Esophagus muscularis mucosa (tissue), 4 donors: ENCODE measurements around the gene COL27A1.

Experiments used
- CTCF ChIP-seq, 3 experiments: fragments of 200-600 bp in 2 of 3; fragments of 450-650 bp in 1 of 3; sonication (generic) in 2 of 3; IDR thresholded peaks; one replicate each; pipeline ENCODE4 v1.5.1; 2017 to 2019; ENCODE audit warnings: antibody characterized with exemption in 3 of 3, mild to moderate bottlenecking in 2 of 3, moderate library complexity in 1 of 3
- EP300 ChIP-seq: sonication (generic); formaldehyde crosslinking; IDR thresholded peaks from one replicate; pipeline ENCODE4 v1.6.1; 2017; ENCODE audit warnings: antibody characterized with exemption
- POLR2A ChIP-seq: fragments of 450-650 bp; IDR thresholded peaks from one replicate; pipeline ENCODE4 v1.6.1; 2017; ENCODE audit warnings: antibody characterized with exemption, moderate library complexity, mild to moderate bottlenecking, low read depth

DNA sequence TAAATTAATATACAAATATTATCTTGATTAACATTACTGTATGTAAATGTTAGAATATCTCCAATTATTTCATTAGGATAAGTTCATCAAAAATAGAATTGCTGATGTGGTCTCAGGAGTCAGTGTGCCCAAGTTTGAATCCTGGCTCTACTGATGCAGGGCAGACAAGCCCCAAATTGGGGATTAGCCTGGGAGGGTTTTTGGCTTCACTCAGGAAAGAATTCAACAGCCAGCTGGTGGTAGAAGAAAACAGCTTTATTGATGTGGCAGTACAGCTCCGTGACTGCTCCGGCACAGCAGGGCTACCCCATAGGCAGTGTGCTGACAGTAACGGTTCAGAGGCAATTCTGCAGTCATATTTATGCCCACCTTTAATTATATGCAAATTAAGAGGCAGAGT lies 32.5 kb downstream of the COL27A1 start:
- TF ChIP-seq CTCF (IDR thresholded peaks at IDR 0.05) (no peak), EP300 (no peak), POLR2A (no peak)
